HG02840 (cell line): ENCODE results near the gene SRSF2.
"Not testable (repeated sequence)": the region's sequence is repeated elsewhere in the genome, so short reads cannot be mapped to it uniquely, and the experiment has no call there.

Source experiments
- ATAC-seq: cut with Tn5 transposase; IDR thresholded peaks from one replicate; pipeline ENCODE4 v1.9.1; 2021; ENCODE audit warnings: mild to moderate bottlenecking, moderate library complexity, moderate number of reproducible peaks; ENCODE audit not compliant: unreplicated experiment, low FRiP score

The SRSF2 gene

DNA sequence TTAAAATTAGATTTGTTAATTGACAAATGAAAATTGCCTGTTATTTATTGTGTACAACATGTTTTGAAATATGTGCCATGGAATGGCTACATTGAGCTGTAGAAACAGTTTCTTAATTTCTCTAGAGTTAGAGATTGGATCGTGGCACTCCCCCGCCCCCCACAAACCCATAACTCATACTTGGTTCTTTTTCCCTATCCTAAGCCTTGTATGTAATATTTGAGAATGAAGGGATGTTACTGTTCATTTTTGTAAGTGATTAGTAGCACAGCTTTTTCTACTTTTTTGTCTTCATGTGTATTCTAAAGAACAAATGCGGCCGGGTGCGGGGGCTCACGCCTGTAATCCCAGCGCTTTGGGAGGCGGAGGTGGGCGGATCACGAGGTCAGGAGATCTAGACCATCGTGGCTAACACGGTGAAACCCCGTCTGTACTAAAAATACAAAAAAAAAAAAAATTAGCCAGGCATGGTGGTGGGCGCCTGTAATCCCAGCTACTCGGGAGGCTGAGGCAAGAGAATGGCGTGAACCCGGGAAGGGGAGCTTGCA lies 2.5 kb upstream of the SRSF2 start:
- not testable (repeated sequence) for ATAC-seq

DNA sequence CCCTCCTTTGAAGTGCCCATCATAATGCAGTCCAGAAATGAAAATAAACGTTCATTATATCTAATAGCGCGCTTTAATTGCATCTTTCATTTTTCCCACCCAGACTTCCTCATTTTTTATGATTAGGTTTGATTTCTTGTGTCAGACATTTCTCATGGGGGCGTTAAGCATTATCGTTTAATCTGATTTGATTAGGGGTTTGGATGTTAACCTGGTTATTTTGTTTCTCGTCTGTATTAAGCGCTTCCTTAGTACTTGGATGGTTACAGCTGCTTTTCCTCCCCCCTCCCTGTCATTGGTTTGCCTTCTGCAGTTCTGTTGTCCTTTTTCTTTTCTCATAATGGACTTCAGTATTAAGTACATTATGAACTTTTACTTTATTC lies 1.3 kb upstream of the SRSF2 start:
- ATAC-seq = no peak

DNA sequence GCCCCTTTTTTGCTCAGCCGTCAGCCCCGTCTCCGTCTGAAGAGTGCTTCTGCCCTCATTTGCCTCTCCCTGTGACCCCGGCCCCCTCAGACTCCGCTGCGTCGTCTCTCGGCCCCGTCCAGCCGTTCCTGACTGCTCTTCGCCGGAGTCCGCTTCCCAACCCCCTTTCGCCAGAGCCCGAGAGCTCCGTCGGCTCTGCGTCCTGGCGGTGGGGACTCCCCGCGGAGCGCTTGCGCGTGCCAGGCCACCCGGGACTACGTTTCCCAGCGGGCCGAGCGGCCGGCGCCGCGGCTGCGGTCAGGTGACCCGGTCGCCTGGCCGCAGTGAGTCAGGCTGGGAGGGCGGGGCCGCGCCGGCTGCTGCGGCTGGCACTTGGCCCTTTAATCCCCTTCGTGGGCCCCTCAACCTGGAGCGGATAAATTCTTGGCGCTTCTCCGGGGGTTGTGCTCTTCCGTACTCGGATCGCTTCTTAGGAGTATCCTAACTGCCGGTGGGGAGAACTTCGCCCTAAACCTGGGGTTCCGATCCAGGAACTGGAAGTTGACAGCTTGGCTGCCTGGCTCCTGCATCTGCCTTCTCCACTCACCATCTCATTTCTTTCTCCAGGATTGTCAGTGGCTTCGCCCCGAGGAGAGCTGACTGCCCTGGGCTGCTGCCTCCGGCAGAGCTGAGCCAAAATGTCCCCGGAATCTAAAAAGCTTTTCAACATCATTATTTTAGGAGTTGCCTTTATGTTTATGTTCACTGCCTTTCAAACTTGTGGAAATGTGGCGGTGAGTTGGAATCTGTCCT lies 741 bp upstream of the SRSF2 start, which contains the start of gene MFSD11:
Gene MFSD11, plus strand, starts transcription at position 444 of the 792 bp plus-strand sequence. Its CDS starts 234 bp downstream, at position 678.
- peak; percentile 52 for ATAC-seq

DNA sequence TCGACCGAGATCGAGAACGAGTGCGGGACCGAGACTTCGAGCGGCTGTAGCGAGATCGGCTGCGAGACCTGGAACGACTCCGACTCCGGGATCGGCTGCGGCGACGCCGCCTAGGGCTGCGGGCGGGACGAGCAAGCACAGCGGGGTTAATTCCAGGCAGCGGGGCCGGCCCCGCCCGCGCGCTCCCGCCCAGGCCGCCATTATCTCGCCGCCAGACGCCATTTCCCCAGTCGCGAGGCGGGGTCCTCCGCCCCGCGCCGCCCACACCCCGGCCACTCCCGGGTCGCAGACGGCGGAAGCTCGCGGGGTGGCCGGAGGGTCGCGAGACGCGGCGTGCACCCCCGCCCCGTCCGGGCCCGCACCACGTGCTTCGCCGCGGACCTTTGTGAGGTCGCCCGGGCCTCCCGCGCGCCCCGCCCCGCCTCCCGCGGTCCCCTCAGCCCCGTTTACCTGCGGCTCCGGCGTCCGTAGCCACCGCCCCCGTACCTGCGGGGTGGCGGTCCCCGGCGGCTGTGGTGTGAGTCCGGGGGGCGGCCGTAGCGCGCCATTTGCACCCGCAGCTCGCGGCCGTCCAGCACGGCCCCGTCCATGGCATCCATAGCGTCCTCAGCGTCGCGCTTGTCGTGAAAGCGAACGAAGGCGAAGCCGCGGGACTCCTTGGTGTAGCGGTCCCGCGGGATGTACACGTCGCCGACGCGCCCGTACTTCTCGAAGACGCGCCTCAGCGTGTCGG lies 616 bp downstream of the SRSF2 start:
- ATAC-seq = peak; percentile 11

DNA sequence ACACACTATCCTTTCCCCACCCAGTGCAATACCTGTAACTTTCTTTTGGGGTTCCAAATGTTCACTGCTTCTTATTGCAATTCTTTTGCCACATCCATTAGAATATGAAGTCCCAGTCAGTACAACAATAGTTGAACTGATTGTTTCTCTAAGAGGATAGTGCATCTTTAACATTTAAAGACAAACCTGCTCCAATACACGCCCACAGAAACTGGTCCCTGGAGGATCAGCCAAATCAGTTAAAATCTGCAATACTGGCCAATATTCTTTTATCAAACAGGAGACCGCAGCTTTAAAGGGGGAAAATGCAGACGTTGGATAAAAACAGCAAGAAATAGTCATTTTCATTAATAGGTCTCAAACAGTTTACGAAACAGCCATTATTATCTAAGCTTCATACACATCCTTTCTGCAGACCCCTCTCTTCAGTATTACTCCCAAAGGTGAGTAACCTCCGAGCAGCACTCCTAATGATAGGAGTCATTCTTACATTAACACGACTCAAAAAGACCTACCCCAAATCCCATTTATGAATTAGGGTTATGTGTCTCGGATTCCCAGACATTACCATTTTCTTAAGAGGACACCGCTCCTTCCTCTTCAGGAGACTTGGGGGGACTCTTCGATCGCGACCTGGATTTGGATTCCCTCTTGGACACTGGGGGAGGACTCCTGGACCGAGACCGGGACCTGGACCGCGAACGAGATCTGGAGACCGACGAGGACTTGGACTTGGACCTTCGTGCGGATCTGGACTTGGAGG lies 1.4 kb downstream of the SRSF2 start:
- ATAC-seq = no peak

DNA sequence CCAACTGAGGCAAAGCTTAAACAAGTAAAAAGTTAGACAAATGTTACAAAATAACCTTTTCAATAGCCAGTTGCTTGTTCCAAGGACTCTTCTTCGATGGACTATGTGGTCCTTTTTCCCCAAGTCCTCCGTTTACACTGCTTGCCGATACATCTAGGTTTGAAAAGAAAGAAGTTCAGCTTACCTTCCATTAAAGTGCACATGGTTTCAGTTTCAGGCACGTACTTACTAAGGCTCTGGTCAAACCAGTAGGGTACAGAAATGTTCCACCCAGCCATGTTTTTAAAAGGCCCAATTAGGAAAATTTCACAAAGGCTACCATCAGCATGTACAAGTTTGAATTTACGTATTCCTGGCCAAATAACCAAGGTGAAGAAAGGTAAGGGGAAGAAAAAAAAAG lies 2.1 kb downstream of the SRSF2 start:
- ATAC-seq = no peak

DNA sequence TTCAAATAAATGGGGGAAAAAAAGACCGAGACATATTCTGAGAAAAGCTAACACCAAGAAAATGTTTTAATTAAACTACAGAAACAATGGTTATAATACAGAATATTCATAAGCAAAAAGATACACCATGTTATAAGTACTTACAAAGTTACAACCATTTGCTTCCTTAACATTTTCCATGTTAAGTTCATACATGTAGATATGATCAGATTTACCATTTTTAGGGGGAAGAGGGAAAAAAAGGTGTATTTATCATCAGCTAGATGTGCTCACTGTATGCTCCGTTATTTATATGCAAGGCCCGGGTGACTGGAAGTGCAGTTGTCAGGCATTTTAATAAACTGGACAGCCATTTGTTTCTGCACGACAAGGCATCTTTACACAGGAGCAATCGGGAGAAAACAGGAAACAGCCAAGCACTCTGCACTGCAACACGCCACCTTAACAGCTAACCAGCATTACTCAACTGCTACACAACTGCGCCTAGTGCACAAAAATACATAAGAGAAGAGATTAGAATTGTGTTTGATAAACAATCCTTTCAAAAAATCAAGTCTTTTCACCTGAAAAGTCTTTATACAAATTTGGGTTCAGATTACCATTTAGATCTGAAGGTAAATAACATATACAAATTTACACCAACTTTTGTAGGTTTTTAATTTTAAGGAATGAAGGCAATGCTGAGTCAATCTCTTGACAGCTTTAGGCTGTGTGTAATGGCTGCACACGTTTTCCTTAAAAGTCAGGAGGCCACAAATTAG lies 2.9 kb downstream of the SRSF2 start:
- ATAC-seq = no peak

DNA sequence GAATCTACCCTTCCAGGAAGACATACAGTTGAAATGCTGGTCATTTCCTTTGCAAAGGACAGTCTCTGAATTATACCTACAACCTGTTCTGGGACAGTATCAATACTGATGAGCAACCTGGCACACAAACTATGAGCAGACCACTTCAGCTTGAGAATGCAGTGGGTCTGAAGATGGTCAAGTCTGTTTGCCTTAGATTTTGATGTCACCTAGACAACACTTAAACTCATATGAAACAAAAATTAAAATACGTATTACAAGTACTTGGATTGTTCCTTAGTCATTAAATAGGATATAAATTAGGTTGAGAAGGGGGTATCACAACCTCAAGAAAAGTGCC lies 3.5 kb downstream of the SRSF2 start:
- ATAC-seq = no peak

DNA sequence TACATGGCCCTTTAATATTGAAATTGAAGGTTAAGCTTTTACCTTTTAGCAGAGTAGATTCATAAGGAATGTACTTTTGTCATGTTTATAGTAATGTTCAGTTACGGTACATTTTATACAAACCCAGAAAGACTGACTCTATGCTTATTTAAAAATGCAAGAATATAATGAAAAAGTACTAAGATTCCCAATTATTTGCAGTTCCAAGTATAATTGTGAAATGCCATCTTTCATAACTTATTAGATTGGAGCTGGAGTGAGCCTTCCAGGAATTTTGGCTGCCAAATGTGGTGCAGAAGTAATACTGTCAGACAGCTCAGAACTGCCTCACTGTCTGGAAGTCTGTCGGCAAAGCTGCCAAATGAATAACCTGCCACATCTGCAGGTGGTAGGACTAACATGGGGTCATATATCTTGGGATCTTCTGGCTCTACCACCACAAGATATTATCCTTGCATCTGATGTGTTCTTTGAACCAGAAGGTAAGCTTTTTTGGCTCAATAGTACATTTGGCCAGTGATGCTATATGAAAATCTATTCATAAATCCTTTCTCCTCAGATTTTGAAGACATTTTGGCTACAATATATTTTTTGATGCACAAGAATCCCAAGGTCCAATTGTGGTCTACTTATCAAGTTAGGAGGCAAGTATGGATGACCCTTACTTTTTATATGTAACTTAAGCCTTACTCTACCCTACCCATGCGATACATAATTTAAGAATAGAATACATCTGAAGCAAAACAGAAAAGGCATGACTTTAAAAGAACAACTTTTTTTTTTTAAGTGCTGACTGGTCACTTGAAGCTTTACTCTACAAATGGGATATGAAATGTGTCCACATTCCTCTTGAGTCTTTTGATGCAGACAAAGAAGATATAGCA lies 4.2 kb downstream of the SRSF2 start:
- ATAC-seq = no peak

DNA sequence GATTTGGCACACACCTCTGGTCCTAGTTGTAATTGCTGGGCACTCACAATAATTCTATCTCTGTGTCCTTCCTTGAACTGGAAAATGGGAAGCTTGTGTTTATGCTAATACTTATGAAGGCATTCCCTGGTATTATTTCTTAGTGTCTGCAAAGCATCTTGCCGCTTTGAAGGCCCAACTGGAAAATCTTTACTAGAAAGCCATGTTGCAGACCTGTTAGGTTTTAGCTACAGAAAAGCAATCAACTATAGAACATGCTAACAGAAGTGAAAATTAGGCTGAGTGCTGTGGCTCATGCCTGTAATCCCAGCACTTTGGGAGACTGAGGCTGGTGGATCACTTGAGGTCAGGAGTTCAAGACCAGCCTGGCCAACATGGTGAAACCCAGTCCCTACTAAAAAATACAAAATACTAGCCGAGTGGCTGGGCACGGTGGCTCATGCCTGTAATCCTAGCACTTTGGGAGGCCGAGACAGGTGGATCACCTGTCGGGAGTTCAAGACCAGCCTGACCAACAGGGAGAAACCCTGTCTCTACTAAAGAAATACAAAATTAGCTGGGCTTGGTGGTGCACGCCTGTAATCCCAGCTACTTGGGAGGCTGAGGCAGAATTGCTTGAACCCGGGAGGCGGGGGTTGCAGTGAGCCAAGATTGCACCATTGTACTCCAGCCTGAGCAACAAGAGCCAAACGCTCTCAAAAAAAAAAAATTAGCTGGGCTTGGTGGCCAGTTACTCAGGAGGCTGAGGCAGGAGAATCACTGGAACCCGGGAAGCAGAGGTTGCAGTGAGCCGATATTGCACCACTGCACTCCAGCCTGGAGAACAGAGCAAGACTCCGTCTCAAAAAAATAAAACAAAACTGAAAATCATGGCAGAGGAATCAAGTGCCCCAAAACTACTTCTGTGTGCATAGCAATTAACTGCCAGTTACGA lies 5.1 kb downstream of the SRSF2 start:
- not testable (repeated sequence) for ATAC-seq

DNA sequence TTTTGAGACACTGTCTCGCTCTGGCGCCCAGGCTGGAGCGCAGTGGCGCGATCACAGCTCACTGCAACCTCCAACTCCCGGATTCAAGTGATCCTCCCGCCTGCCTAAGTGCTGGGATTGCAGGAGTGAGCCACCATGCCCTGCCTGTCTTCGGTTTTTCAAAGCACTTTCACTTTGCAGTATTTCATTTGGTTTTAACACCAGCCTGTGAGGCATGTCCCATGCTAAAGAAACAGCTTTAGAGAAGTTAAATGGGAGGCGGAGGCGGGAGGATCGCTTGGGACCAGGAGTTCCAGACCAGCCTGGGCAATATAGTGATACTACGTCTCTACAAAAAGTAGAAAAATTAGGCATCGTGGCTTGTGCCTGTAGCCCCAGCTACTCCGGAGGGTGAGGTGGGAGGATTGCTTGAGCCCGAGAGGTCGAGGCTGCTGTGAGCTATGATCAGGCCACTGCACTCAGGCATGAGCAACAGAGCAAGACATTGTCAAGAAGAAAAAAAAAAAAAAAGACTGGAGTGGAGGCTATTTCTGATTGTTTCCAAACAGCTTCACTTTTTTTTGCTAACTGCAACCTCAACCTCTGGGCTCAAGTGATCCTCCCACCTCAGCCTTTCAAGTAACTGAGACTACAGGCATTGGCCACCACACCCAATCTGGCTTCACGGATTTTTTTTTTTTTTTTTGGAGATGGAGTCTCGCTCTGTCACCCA lies 9.2 kb downstream of the SRSF2 start:
- no peak for ATAC-seq

DNA sequence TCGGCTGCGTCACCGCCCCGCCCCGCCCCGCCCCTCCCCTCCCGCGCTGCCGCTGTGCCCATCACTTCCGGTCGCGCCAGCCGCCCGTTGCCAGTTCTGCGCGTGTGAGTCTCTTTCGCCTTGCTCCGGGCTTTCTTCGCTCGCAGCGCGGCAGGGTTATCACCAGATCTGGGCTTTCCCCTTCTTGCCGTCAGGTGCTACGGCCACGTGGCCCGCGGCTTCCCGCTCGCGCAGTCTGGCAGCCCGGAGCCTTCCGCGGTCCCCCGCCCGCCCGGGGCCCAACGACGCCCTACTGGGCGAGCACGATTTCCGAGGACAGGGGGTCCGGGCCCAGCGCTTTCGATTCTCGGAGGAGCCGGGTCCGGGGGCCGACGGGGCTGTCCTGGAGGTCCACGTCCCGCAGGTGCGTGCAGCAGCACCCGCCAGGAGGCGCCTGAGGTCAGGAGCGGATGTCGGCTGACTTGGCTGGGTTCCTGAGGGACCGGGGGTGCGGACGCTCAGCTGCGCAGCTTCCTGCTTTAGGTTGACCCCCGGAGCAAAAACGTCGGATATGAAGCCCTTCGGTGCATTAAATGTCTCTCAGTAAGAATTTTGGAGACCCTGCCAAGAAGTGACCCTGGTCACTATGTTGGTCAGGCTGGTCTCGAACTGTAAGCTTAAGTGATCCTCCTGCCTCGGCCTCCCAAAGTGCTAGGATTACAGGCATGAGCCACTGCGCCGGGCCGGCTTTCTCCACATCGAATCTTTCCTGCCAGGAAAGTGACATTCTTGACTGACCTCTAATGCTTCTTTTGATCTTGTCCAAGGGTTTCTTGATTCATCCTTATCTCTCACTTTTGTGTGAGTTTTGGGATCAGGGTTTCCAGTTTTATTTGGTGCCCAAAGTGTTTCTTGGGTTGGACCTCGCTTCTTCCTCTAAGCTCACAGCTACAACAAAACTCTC lies 10.1 kb downstream of the SRSF2 start, which contains the start of gene METTL23:
Gene METTL23, plus strand, starts transcription at position 64 of the 943 bp plus-strand sequence. CDS start 2,872 bp downstream, outside the sequence.
- peak; percentile 42 for ATAC-seq

DNA sequence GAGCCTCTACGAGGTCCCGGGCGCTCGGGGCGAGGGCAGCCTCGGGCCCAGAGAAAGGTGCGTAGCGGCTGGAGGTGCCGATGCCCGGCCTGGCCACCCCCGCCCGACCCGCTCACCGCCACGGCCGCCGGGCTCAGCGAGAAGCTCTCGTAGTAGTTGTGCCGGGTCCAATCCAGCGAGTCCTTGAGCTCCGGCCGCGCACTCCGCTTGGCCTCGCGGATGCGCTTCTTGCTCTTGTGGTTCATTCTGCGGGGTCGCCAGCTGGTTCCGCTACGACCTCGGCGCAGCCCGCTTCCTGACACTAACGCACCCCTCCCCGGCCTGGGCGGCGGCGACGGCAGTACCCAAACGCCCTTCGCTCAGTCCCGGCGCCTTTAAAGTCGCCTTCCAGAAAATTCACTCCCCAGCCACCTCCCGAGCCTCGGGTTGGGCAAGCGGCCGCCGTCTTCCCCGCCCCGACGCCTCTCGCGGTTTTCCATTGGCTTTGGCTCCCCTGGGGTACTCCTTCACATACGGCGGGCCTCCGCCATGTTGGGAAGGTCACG lies 10.8 kb downstream of the SRSF2 start, which contains the start of gene JMJD6:
Gene JMJD6, minus strand, starts transcription at position 376 of the 545 bp plus-strand sequence. Its CDS starts 131 bp downstream, at position 245.
- peak; percentile 81 for ATAC-seq

DNA sequence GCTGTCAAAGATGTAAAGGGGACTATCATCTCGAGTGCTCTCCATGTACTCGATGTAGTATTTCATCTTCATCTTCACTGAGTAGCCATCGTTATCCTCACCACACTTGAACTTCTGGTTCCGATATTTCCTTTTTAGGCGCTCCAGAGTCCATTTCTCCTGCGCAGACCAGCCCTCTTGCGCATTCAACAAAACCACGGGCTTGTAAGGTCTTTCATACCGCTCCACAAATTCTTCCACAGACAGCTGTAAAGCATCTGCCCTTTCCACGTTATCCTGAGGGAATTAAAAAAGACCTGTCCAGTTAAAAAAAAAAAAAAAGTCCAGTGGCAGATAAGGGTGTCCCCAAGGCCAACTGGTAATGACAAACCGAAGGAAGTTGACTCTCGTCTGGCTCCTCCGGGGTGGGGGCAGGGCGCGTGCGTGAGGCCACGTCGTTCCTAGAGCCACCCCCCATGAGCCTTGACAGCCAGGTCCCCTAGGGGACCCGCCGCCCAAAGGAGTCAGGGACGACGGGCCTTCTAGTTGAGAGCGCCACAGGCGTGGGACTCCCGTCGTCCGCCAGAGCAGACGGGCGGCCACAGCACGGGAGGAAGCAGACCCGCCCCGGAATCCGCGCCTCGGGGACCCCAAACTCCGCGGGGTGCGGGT lies 11.4 kb downstream of the SRSF2 start:
- peak; percentile 11 for ATAC-seq

DNA sequence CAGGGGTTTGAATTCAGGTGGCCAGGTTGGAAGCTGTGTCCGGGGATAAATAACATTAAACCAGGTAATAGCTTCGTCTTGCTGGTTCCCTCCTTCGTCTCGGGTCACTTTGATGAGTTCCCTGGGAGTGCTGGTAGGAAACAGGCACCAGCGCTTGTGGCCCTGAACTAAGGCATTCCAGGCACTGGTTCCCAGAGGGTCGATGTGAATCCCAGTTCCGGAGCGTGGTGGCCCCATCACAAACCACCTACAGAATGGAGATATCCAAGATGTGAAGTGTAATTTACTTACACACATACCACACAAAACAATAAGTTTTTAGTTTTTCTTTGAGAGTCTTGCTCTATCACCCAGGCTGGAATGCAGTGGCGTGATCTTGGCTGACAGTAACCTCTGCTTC lies 13.3 kb downstream of the SRSF2 start:
- ATAC-seq = no peak
